ENCODE results near the gene TRA2B.

TRA2B gene

GRCh38 chr3:185942907-185943759 is 5.3 kb upstream of the TRA2B start:
- peak overlapping the region; percentile 23 for H3K4me3 ChIP-seq (ENCODE audit: low read length)
- H3K9me3 ChIP-seq (ENCODE audit: low read length), result no peaks in the 10 kb centered on the region
- peak overlapping the region; percentile 27 for H2AFZ ChIP-seq (ENCODE audit: low read depth, low read length)
- peaks cover 6% of the 10 kb centered on the region for H3K4me1 ChIP-seq (ENCODE audit: insufficient read depth, low read length)
- no peaks in the 10 kb centered on the region for H3K36me3 ChIP-seq (ENCODE audit: insufficient read depth, low read length)
- no peaks in the 10 kb centered on the region for H3K27me3 ChIP-seq (ENCODE audit: insufficient read depth, low read length)

- H3K9me3 ChIP-seq (ENCODE audit: low read length), result no peaks in the 10 kb centered on the region
- H3K4me3 ChIP-seq (ENCODE audit: low read length), result no peak overlapping the region
- H3K4me1 ChIP-seq (ENCODE audit: insufficient read depth, low read length), result peaks cover 6% of the 10 kb centered on the region
- no peaks in the 10 kb centered on the region for H3K27me3 ChIP-seq (ENCODE audit: insufficient read depth, low read length)
- no peaks in the 10 kb centered on the region for H3K36me3 ChIP-seq (ENCODE audit: insufficient read depth, low read length)
- H2AFZ ChIP-seq (ENCODE audit: low read depth, low read length), result no peak overlapping the region
Measured at GRCh38 chr3:185942396-185942795, 4.6 kb upstream of the TRA2B start.

GRCh38 chr3:185940951-185941350 is 3.1 kb upstream of the TRA2B start:
- Histone ChIP-seq H3K9me3 (ENCODE audit: low read length) (no peaks in the 10 kb centered on the region), H2AFZ (ENCODE audit: low read depth, low read length) (no peak overlapping the region), H3K4me1 (ENCODE audit: insufficient read depth, low read length) (peaks cover 6% of the 10 kb centered on the region), H3K27me3 (ENCODE audit: insufficient read depth, low read length) (no peaks in the 10 kb centered on the region), H3K36me3 (ENCODE audit: insufficient read depth, low read length) (no peaks in the 10 kb centered on the region), H3K4me3 (ENCODE audit: low read length) (no peak overlapping the region)

- Histone ChIP-seq H3K27me3 (ENCODE audit: insufficient read depth, low read length) (no peaks in the 10 kb centered on the region), H3K4me1 (ENCODE audit: insufficient read depth, low read length) (peaks cover 14% of the 10 kb centered on the region), H3K4me3 (ENCODE audit: low read length) (no peak overlapping the region)
Measured at GRCh38 chr3:185939721-185940120, 1.9 kb upstream of the TRA2B start.

GRCh38 chr3:185936814-185937688 is 763 bp downstream of the TRA2B start:
- H3K4me3 ChIP-seq (ENCODE audit: low read length), result peak overlapping the region; percentile 99
- H3K4me1 ChIP-seq (ENCODE audit: insufficient read depth, low read length), result peaks cover 33% of the 10 kb centered on the region
- H3K9me3 ChIP-seq (ENCODE audit: low read length), result no peaks in the 10 kb centered on the region
- H3K36me3 ChIP-seq (ENCODE audit: insufficient read depth, low read length), result no peaks in the 10 kb centered on the region
- H2AFZ ChIP-seq (ENCODE audit: low read depth, low read length), result no peak overlapping the region
- H3K27me3 ChIP-seq (ENCODE audit: insufficient read depth, low read length), result no peaks in the 10 kb centered on the region

More at GRCh38 chr3:185939721-185940120, 1.9 kb upstream of the TRA2B start:
- H3K36me3 ChIP-seq (ENCODE audit: insufficient read depth, low read length), result no peaks in the 10 kb centered on the region
- H3K9me3 ChIP-seq (ENCODE audit: low read length), result no peaks in the 10 kb centered on the region
- no peak overlapping the region for H2AFZ ChIP-seq (ENCODE audit: low read depth, low read length)

GRCh38 chr3:185936273-185936629 is 1.6 kb downstream of the TRA2B start:
- Histone ChIP-seq H2AFZ (ENCODE audit: low read depth, low read length) (no peak overlapping the region), H3K27me3 (ENCODE audit: insufficient read depth, low read length) (no peaks in the 10 kb centered on the region), H3K36me3 (ENCODE audit: insufficient read depth, low read length) (peaks cover under 1% of the 10 kb centered on the region), H3K4me3 (ENCODE audit: low read length) (peak overlapping the region; percentile 99), H3K9me3 (ENCODE audit: low read length) (no peaks in the 10 kb centered on the region), H3K4me1 (ENCODE audit: insufficient read depth, low read length) (peaks cover 38% of the 10 kb centered on the region)

- Histone ChIP-seq H3K9me3 (ENCODE audit: low read length) (no peaks in the 10 kb centered on the region), H3K4me1 (ENCODE audit: insufficient read depth, low read length) (peaks cover 44% of the 10 kb centered on the region), H2AFZ (ENCODE audit: low read depth, low read length) (no peak overlapping the region), H3K27me3 (ENCODE audit: insufficient read depth, low read length) (no peaks in the 10 kb centered on the region), H3K36me3 (ENCODE audit: insufficient read depth, low read length) (peaks cover 6% of the 10 kb centered on the region), H3K4me3 (ENCODE audit: low read length) (peak overlapping the region; percentile 99)
Measured at GRCh38 chr3:185935465-185936272, 2.1 kb downstream of the TRA2B start.

GRCh38 chr3:185934767-185935464 is 2.9 kb downstream of the TRA2B start:
- Histone ChIP-seq H3K36me3 (ENCODE audit: insufficient read depth, low read length) (peaks cover 13% of the 10 kb centered on the region), H3K4me3 (ENCODE audit: low read length) (peak overlapping the region; percentile 99), H2AFZ (ENCODE audit: low read depth, low read length) (no peak overlapping the region), H3K4me1 (ENCODE audit: insufficient read depth, low read length) (peaks cover 51% of the 10 kb centered on the region), H3K27me3 (ENCODE audit: insufficient read depth, low read length) (no peaks in the 10 kb centered on the region), H3K9me3 (ENCODE audit: low read length) (no peaks in the 10 kb centered on the region)

- Histone ChIP-seq H3K4me3 (ENCODE audit: low read length) (peak overlapping the region; percentile 99), H3K9me3 (ENCODE audit: low read length) (no peaks in the 10 kb centered on the region), H3K27me3 (ENCODE audit: insufficient read depth, low read length) (no peaks in the 10 kb centered on the region), H2AFZ (ENCODE audit: low read depth, low read length) (no peak overlapping the region), H3K4me1 (ENCODE audit: insufficient read depth, low read length) (peaks cover 59% of the 10 kb centered on the region), H3K36me3 (ENCODE audit: insufficient read depth, low read length) (peaks cover 20% of the 10 kb centered on the region)
Measured at GRCh38 chr3:185934174-185934557, 3.6 kb downstream of the TRA2B start.

GRCh38 chr3:185933374-185934173 is 4.2 kb downstream of the TRA2B start:
- Histone ChIP-seq H3K9me3 (ENCODE audit: low read length) (no peaks in the 10 kb centered on the region), H3K4me3 (ENCODE audit: low read length) (peak overlapping the region; percentile 99), H3K36me3 (ENCODE audit: insufficient read depth, low read length) (peaks cover 24% of the 10 kb centered on the region), H2AFZ (ENCODE audit: low read depth, low read length) (no peak overlapping the region), H3K4me1 (ENCODE audit: insufficient read depth, low read length) (peaks cover 65% of the 10 kb centered on the region), H3K27me3 (ENCODE audit: insufficient read depth, low read length) (no peaks in the 10 kb centered on the region)

- Histone ChIP-seq H2AFZ (ENCODE audit: low read depth, low read length) (no peak overlapping the region), H3K4me3 (ENCODE audit: low read length) (peak overlapping the region; percentile 99), H3K27me3 (ENCODE audit: insufficient read depth, low read length) (no peaks in the 10 kb centered on the region), H3K4me1 (ENCODE audit: insufficient read depth, low read length) (peaks cover 78% of the 10 kb centered on the region), H3K36me3 (ENCODE audit: insufficient read depth, low read length) (peaks cover 40% of the 10 kb centered on the region), H3K9me3 (ENCODE audit: low read length) (no peaks in the 10 kb centered on the region)
Measured at GRCh38 chr3:185931777-185932612, 5.8 kb downstream of the TRA2B start.
